Hepatocyte (in vitro differentiated cells): Measurements from ENCODE around the gene DCTN1.

Experiments used
- CTCF ChIP-seq: fragments of 200-600 bp; sonication (generic); IDR thresholded peaks from 2 replicates; pipeline ENCODE4 v1.5.1; 2016; ENCODE audit warnings: antibody characterized with exemption, mild to moderate bottlenecking; ENCODE audit not compliant: poor library complexity
- EZH2 ChIP-seq: fragments of 200-600 bp; sonication (generic); IDR thresholded peaks from 2 replicates; pipeline ENCODE4 v1.6.1; 2016; ENCODE audit warnings: antibody characterized with exemption, mild to moderate bottlenecking, borderline replicate concordance

GRCh38 chr2:74347303-74347702 lies 32.8 kb downstream of the DCTN1 start:
- TF ChIP-seq CTCF (no peak), EZH2 (no peak)
